Bronchial epithelial cell (primary cell): Measurements from ENCODE around the gene ANKRD9. TPM values are rescaled to one million over a fixed set of nuclear protein-coding genes. Genes with fewer than 3 reads are reported as not detected.
"Not testable (repeated sequence)": the region's sequence is repeated elsewhere in the genome, so short reads cannot be mapped to it uniquely, and the experiment has no call there.

Experiments used
- DNase-seq: peaks from one replicate; pipeline ENCODE4 v3.0.0-alpha.2; 2010; ENCODE audit warnings: low read depth
- FAIRE-seq: peaks from 2 replicates; lab custom pipeline; 2011; peaks lifted over from hg19 to GRCh38; lab: Jason Lieb, UNC
- H3K27me3 ChIP-seq: 2 replicates; pipeline ENCODE4 v1.5.1; 2011; ENCODE audit warnings: low read length; ENCODE audit not compliant: control insufficient read depth, insufficient read depth
- H3K36me3 ChIP-seq: 2 replicates; pipeline ENCODE4 v1.5.1; 2011; ENCODE audit warnings: low read length; ENCODE audit not compliant: control insufficient read depth, insufficient read depth
- H3K4me3 ChIP-seq: 2 replicates; pipeline ENCODE4 v1.5.1; 2011; ENCODE audit warnings: mild to moderate bottlenecking, low read depth, low read length, control low read depth
- total RNA-seq: library from RNA; depleted of rRNA; stranded (reverse); fragments of >200 nt; gene quantifications from 2 replicates; pipeline ENCODE4 v1.2.1, GENCODE V29; 2014
- TF ChIP-seq, protein P1 (sequence below): IDR thresholded peaks from 2 replicates; pipeline ENCODE4 v1.5.1; 2011; ENCODE audit warnings: mild to moderate bottlenecking, moderate library complexity, low read length, control low read depth, inconsistent platforms; ENCODE audit not compliant: insufficient read depth, severe bottlenecking

The ANKRD9 gene
- total RNA-seq, 1 donor from 2014 or later, result 34.8 TPM

DNA sequence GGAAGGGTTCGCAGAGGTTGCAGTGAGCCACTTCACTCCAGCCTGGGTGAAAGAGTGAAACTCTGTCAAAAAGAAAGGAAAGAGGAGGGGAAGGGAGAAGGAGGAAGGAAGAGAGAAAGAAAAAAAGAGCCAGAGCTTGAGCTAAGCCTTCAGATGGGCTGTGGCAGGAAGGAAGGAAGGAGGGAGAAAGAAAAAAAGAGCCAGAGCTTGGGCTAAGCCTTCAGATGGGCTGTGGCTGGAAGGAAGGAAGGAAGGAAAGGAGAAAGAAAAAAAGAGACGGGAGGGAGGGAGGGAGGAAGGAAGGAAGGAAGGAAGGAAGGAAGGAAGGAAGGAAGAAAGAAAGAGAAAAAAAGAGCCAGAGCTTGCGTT lies 13.6 kb upstream of the ANKRD9 start:
- no peak overlapping the region for H3K4me3 ChIP-seq
- DNase-seq (no peak), FAIRE-seq (no peak)
- H3K36me3 ChIP-seq, result no peaks in the 10 kb centered on the region
- H3K27me3 ChIP-seq, result no peaks in the 10 kb centered on the region
- TF ChIP-seq, protein P1, sequence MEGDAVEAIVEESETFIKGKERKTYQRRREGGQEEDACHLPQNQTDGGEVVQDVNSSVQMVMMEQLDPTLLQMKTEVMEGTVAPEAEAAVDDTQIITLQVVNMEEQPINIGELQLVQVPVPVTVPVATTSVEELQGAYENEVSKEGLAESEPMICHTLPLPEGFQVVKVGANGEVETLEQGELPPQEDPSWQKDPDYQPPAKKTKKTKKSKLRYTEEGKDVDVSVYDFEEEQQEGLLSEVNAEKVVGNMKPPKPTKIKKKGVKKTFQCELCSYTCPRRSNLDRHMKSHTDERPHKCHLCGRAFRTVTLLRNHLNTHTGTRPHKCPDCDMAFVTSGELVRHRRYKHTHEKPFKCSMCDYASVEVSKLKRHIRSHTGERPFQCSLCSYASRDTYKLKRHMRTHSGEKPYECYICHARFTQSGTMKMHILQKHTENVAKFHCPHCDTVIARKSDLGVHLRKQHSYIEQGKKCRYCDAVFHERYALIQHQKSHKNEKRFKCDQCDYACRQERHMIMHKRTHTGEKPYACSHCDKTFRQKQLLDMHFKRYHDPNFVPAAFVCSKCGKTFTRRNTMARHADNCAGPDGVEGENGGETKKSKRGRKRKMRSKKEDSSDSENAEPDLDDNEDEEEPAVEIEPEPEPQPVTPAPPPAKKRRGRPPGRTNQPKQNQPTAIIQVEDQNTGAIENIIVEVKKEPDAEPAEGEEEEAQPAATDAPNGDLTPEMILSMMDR, result no peak

DNA sequence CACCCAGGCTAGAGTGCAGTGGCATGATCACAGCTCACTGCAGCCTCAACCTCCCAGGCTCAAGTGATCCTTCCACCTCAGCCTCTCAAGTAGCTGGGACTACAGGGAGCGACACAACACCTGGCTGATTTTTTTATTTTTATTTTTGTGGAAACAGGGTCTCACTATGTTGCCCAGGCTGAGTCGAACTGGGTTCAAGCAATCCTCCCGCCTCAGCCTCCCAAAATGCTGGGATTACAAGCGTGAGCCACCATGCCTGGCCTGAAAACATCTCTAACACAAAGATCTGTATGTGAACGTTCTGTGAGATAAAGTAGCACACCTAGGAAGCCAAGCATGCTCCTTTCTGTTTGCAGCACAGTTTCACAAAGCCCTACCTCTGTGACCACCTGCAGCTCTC lies 10.1 kb upstream of the ANKRD9 start:
- H3K27me3 ChIP-seq, H3K36me3 ChIP-seq, DNase-seq, FAIRE-seq, H3K4me3 ChIP-seq: not testable (repeated sequence)

DNA sequence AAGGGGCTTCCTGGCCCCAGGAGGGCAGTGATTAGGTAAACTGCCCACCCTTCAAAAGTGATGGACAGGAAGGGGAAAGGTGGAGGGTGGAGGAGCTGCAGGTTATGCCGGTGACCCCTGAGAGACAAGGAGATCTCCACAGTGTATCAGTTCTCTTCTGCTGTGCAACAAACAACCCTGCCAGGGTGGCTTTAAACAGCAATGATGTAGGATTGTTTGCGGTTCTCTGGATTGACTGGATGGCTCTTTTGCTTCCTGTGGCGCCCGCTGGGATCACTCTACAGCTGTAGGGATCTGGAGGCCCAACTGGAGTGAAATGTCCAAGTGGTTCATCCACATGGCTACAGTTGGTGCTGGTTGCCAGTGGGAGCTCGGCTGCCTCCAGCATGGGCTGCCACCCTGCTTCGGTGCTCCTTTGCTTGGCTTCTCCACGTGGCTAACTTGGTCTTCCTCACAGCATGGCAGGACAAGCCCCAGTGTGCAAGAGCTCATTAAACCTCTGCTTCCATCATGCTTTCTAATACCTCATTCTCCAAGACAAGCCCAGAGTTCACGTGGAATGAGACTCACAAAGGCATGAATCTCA lies 8.6 kb upstream of the ANKRD9 start:
- DNase-seq, result no peak
- FAIRE-seq, result no peak
- TF ChIP-seq, protein P1, result no peak
- Histone ChIP-seq H3K27me3 (no peaks in the 10 kb centered on the region), H3K36me3 (no peaks in the 10 kb centered on the region), H3K4me3 (no peak overlapping the region)

DNA sequence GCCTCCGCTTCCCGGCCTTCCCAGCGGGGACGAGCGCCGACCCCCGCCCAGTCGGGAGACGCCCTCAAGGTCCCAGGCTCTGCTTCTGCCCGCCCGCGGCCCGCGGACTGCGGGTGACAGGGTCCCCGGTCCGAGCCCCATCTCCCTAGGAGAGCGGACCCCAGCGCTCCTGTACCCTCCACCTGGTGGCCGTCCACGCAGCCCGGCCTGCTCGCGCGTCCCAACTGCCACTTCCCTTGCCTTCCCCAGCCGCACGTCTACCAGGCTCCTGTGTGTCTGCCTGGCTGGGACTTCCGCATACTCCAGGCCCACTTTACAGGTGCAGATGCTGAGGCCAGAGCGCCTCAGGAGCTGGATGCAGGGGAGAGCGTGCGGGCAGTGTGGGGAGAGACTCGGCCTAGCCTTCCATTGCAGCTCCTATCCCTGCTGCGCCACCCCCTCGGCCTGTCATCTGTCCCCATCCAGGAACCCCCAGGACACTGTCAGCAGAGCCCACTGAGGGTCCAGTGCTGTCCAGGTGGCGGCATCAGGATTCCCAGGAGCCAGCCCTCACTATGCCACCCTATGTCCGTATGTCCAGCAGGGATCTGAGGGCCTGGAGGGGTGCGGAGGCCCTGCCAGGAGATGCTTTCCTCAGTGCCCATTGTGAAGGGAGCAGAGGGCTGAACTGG lies 8.0 kb upstream of the ANKRD9 start:
- no peaks in the 10 kb centered on the region for H3K36me3 ChIP-seq
- H3K4me3 ChIP-seq, result peak overlapping the region; percentile 53
- TF ChIP-seq, protein P1, result peak; percentile 14
- DNase-seq (no peak), FAIRE-seq (no peak)
- H3K27me3 ChIP-seq, result no peaks in the 10 kb centered on the region

DNA sequence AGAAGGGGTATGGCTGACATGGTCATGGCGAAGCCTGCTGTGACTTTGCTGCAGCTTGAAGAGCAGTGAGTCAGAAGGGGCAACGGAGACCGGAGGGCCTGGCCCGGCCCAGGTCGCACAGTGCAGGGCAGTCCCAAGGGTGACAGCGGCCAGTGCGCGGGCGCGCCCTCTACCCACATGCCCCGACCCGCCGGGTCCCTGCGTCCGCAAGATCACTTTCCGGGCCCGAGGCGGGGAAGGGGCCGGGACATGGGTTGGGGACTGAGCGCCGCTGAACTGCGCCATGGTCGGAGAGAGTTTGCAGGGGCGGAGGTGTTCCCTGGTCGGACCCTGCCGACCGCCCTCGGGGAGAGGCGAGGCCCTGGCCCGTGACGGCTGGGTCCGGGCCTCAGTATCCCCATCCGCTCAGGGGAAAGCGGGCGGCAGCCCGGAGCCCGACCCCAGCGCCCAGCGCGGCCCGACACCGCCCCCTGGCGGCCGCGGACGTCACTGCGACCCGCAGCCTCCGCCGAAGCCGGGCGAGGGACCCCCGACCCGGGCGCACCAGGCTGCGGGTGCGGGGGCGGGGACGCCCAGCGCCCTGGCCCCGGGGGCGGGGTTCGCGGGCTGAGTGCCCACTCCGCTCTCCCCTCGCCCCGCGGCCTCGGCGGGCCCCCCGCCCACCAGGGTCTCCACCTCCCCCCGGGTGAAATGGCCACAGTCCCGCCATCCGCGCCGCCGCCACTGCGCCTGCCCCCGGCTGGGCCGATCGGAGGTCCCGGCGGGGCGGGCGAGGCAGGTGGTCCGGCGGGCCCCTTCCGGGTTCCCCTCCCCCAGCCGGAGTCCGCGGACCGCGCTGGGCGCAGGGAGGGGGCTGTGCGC lies 7.2 kb upstream of the ANKRD9 start:
- H3K36me3 ChIP-seq, result no peaks in the 10 kb centered on the region
- FAIRE-seq, result no peak
- H3K4me3 ChIP-seq, result peak overlapping the region; percentile 53
- TF ChIP-seq, protein P1, result peak; percentile 68
- no peaks in the 10 kb centered on the region for H3K27me3 ChIP-seq
- DNase-seq, result no peak

DNA sequence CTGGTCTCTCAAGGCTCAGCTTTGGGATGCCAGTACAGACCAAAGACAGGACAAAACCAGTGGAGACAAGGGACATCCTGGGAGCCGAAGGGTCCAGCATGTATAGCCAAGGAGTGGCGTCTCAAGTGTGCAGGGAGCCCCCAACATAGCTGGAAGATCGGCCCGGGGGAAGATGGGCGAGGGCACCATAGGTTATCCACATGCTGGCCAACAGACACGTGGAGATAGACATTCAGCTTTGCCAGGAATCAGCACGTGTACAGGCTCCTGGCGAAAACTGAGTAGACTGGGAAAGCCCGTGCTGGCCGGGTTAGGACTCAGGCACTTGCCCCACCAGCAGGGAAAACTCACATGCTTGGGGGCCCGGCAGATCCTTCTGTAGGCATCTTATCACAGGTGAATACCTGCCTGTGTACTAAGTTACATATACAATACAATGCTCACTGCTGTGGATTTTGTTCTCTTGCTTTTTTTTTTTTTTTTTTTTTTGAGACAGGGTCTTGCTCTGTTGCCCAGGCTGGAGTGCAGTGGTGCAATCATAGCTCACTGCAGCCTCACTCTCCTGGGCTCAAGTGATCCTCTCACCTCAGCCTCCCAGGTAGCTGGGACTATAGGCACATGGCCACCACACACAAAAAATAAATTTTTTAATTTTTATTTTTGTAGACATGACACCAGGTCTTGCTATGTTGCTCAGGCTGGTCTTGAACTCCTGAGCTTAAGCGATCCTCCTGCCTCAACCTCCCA lies 5.6 kb upstream of the ANKRD9 start:
- H3K4me3 ChIP-seq, result no peak overlapping the region
- no peaks in the 10 kb centered on the region for H3K36me3 ChIP-seq
- FAIRE-seq (no peak), DNase-seq (no peak)
- TF ChIP-seq, protein P1, result no peak
- H3K27me3 ChIP-seq, result no peaks in the 10 kb centered on the region
